Small intestine (tissue), 7 donors: ENCODE results near the gene S100Z. TPM values are rescaled to one million over a fixed set of nuclear protein-coding genes. Genes with fewer than 3 reads are reported as not detected.
"Not testable (repeated sequence)": the region's sequence is repeated elsewhere in the genome, so short reads cannot be mapped to it uniquely, and the experiment has no call there.

ENCODE experiments used
- DNase-seq, 2 donors: peaks; one replicate each; pipeline versions ENCODE4 v3.0.0 to v3.0.0-alpha.2; 2013
- FAIRE-seq: peaks from 2 replicates; lab custom pipeline; 2012; peaks lifted over from hg19 to GRCh38; lab: Jason Lieb, UNC
- H3K27ac ChIP-seq, 3 donors: one replicate each; pipeline ENCODE4 v1.5.1; 2013; ENCODE audit warnings: low read length in 2 of 3, mild to moderate bottlenecking in 2 of 3, control low read depth in 1 of 3, inconsistent platforms in 1 of 3, low read depth in 1 of 3, moderate library complexity in 1 of 3
- H3K27me3 ChIP-seq, 3 donors: one replicate each; pipeline ENCODE4 v1.6.1; 2013; ENCODE audit warnings: low read length in 3 of 3, inconsistent platforms in 1 of 3; ENCODE audit not compliant: control insufficient read depth in 3 of 3, insufficient read depth in 3 of 3
- H3K36me3 ChIP-seq, 3 donors: one replicate each; pipeline ENCODE4 v1.6.1; 2013; ENCODE audit warnings: low read length in 3 of 3, inconsistent platforms in 1 of 3, low read depth in 1 of 3, mild to moderate bottlenecking in 1 of 3, moderate library complexity in 1 of 3; ENCODE audit not compliant: control insufficient read depth in 3 of 3, insufficient read depth in 2 of 3
- H3K4me1 ChIP-seq, 3 donors: one replicate each; pipeline ENCODE4 v1.6.1; 2013; ENCODE audit warnings: low read length in 2 of 3, inconsistent platforms in 1 of 3, low read depth in 1 of 3, mild to moderate bottlenecking in 1 of 3, moderate library complexity in 1 of 3; ENCODE audit not compliant: control insufficient read depth in 3 of 3, insufficient read depth in 2 of 3
- H3K4me3 ChIP-seq, 3 donors: one replicate each; pipeline ENCODE4 v1.5.1; 2013; ENCODE audit warnings: low read length in 3 of 3, control low read depth in 1 of 3, inconsistent platforms in 1 of 3, low read depth in 1 of 3, mild to moderate bottlenecking in 1 of 3, moderate library complexity in 1 of 3
- H3K9me3 ChIP-seq, 2 donors: one replicate each; pipeline ENCODE4 v1.6.1; 2013; ENCODE audit warnings: low read depth in 1 of 2, low read length in 1 of 2; ENCODE audit not compliant: control insufficient read depth in 2 of 2, insufficient read depth in 1 of 2
- WGBS, 3 donors: extraction: QIAGEN DNeasy Blood & Tissue Kit; methylation state at CpG; one replicate each; pipeline ENCODE4 v1.1.7; 2013; 5-methylcytosine and 5-hydroxymethylcytosine counted together
- polyA plus RNA-seq, 4 donors: library from polyadenylated mRNA; stranded (reverse) in 3 of 4; unstranded in 1 of 4; fragments of 200-250 nt in 3 of 4; fragments of 120-200 nt in 1 of 4; gene quantifications; one replicate each; pipeline versions ENCODE4 v1.2.1 to v1.2.3, GENCODE V29; 2013
- donor health status: healthy with polysubstance abuse.
- donor health status: control.
- donor health status: control.
- donor health status: Bipolar disorder and iron deficiency.
- donor health status: healthy.

Gene S100Z
- polyA plus RNA-seq, 4 donors = 0.03 to 0.68 (median 0.54) TPM; not detected in 1

GRCh38 chr5:76930083-76930482 is 80.3 kb downstream of the S100Z start:
- FAIRE-seq = no peak
- 70 to 80% (median 71%) methylated on average over 4 of the region's 4 CpGs for WGBS, 3 donors

GRCh38 chr5:76938177-76938576 is 88.4 kb downstream of the S100Z start:
- DNase-seq (no peak), FAIRE-seq (no peak)
- no peak overlapping the region for H3K4me3 ChIP-seq
- H3K27me3 ChIP-seq = peaks cover 0 to 2% (median 0%) of the 10 kb centered on the region in 3 donors
- no peak overlapping the region for H3K27ac ChIP-seq
- H3K9me3 ChIP-seq = peaks cover 0 to 3% of the 10 kb centered on the region in 2 donors
- H3K4me1 ChIP-seq = no peaks in the 10 kb centered on the region
- no peaks in the 10 kb centered on the region for H3K36me3 ChIP-seq

More at GRCh38 chr5:76930083-76930482, 80.3 kb downstream of the S100Z start:
- H3K9me3 ChIP-seq = peaks cover 0 to 3% of the 10 kb centered on the region in 2 donors
- no peaks in the 10 kb centered on the region for H3K36me3 ChIP-seq
- H3K4me3 ChIP-seq = no peak overlapping the region
- H3K27me3 ChIP-seq = peaks cover 0 to 10% (median 2%) of the 10 kb centered on the region in 3 donors
- no peak for DNase-seq
- H3K27ac ChIP-seq = no peak overlapping the region
- no peaks in the 10 kb centered on the region for H3K4me1 ChIP-seq

GRCh38 chr5:76941000-76941399 is 91.2 kb downstream of the S100Z start:
- no peaks in the 10 kb centered on the region for H3K4me1 ChIP-seq
- 75 to 82% (median 79%) methylated on average over 4 of the region's 4 CpGs for WGBS, 3 donors
- FAIRE-seq = no peak
- no peaks in the 10 kb centered on the region for H3K36me3 ChIP-seq
- peaks cover 0 to 2% (median 0%) of the 10 kb centered on the region in 3 donors for H3K27me3 ChIP-seq
- no peaks in the 10 kb centered on the region for H3K9me3 ChIP-seq
- no peak overlapping the region for H3K4me3 ChIP-seq
- no peak for DNase-seq
- H3K27ac ChIP-seq = no peak overlapping the region

GRCh38 chr5:76941442-76941841 is 91.6 kb downstream of the S100Z start:
- no peak overlapping the region for H3K27ac ChIP-seq
- no peaks in the 10 kb centered on the region for H3K9me3 ChIP-seq
- H3K4me3 ChIP-seq = no peak overlapping the region
- no peaks in the 10 kb centered on the region for H3K4me1 ChIP-seq
- WGBS, 3 donors = 93 to 97% (median 96%) methylated on average over 3 of the region's 3 CpGs
- no peak for FAIRE-seq
- H3K36me3 ChIP-seq = no peaks in the 10 kb centered on the region
- no peak for DNase-seq
- peaks cover 0 to 2% (median 0%) of the 10 kb centered on the region in 3 donors for H3K27me3 ChIP-seq

GRCh38 chr5:76942581-76942980 is 92.8 kb downstream of the S100Z start:
- WGBS, 3 donors = 62 to 86% (median 76%) methylated on average over 1 of the region's 1 CpG
- H3K27ac ChIP-seq = no peak overlapping the region
- no peaks in the 10 kb centered on the region for H3K9me3 ChIP-seq
- peaks cover 0 to 2% (median 0%) of the 10 kb centered on the region in 3 donors for H3K27me3 ChIP-seq
- no peaks in the 10 kb centered on the region for H3K4me1 ChIP-seq
- DNase-seq = no peak
- H3K4me3 ChIP-seq = no peak overlapping the region
- FAIRE-seq = no peak
- no peaks in the 10 kb centered on the region for H3K36me3 ChIP-seq

GRCh38 chr5:76943006-76943405 is 93.2 kb downstream of the S100Z start:
- no peaks in the 10 kb centered on the region for H3K4me1 ChIP-seq
- no peaks in the 10 kb centered on the region for H3K36me3 ChIP-seq
- 79 to 95% (median 90%) methylated on average over 3 of the region's 3 CpGs for WGBS, 3 donors
- FAIRE-seq (no peak), DNase-seq (no peak)
- no peaks in the 10 kb centered on the region for H3K9me3 ChIP-seq
- H3K4me3 ChIP-seq = no peak overlapping the region
- H3K27ac ChIP-seq = no peak overlapping the region
- peaks cover 0 to 2% (median 0%) of the 10 kb centered on the region in 3 donors for H3K27me3 ChIP-seq

GRCh38 chr5:76944638-76945037 is 94.8 kb downstream of the S100Z start:
- WGBS, 3 donors = 69 to 77% (median 70%) methylated on average over 5 of the region's 5 CpGs
- no peak overlapping the region for H3K27ac ChIP-seq
- H3K27me3 ChIP-seq = peaks cover 0 to 2% (median 0%) of the 10 kb centered on the region in 3 donors
- FAIRE-seq (no peak), DNase-seq (no peak)
- no peaks in the 10 kb centered on the region for H3K9me3 ChIP-seq
- H3K4me1 ChIP-seq = no peaks in the 10 kb centered on the region
- no peak overlapping the region for H3K4me3 ChIP-seq
- no peaks in the 10 kb centered on the region for H3K36me3 ChIP-seq

GRCh38 chr5:76945238-76945637 is 95.4 kb downstream of the S100Z start:
- 31 to 50% (median 45%) methylated on average over 9 of the region's 9 CpGs for WGBS, 3 donors
- H3K36me3 ChIP-seq, FAIRE-seq, H3K27ac ChIP-seq, H3K27me3 ChIP-seq, H3K4me1 ChIP-seq, H3K9me3 ChIP-seq, H3K4me3 ChIP-seq: not testable (repeated sequence)
- peak in 1 of 2 donors; percentile 6 for DNase-seq

- Histone ChIP-seq H3K36me3 (no peaks in the 10 kb centered on the region), H3K4me1 (no peaks in the 10 kb centered on the region), H3K9me3 (no peaks in the 10 kb centered on the region), H3K4me3 (no peak overlapping the region), H3K27ac (no peak overlapping the region), H3K27me3 (peaks cover 0 to 2% (median 0%) of the 10 kb centered on the region in 3 donors)
- 90% methylated on average over 2 of the region's 2 CpGs for WGBS, 3 donors
- FAIRE-seq (no peak), DNase-seq (no peak)
These were observed 96.3 kb downstream of the S100Z start for GRCh38 chr5:76946090-76946489.
